ENCODE data around the gene SNRPB. TPM values are rescaled to one million over a fixed set of nuclear protein-coding genes. Genes with fewer than 3 reads are reported as not detected.
A peak's percentile ranks its signal among the peaks of the same experiment; 100 is the strongest.

SNRPB gene
- total and polyA plus RNA-seq, 8 donors, result 86.0 to 132 (median 124) TPM

DNA sequence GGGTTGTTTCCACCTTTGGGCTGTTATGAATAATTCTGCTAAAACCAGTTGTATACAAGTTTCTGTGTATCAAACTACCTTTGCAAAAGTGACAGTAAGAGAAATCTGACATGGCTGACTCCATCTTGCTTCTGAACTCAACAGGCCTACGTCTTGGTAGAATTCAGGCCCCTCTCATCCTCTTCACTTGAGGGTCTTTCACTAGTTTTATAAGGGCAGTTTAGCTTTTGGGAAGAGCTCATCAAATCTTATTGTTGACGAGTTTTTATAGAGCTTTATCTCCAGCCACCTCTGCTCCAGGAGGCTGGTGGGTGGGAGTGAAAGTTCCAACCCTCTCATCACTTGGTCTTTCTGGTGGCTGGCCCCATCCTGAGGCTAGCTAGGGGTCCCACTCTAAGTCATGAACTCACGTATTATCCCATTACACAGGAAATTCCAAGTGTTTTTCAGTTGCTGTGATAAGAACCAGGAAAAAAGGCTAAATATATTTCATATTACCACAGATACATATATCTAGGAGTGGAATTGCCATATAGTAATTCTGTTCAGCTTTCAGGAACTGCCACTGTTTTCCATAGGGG is 11.6 kb downstream of the SNRPB start:
- no peak for ATAC-seq
- no peaks in the 10 kb centered on the region for H3K27me3 ChIP-seq
- H3K9me3 ChIP-seq, result no peaks in the 10 kb centered on the region
- no peak overlapping the region for H3K4me3 ChIP-seq
- DNase-seq, result no peak
- intact Hi-C loops (cut with DNase I), result no loop called here
- TF ChIP-seq, protein P1, sequence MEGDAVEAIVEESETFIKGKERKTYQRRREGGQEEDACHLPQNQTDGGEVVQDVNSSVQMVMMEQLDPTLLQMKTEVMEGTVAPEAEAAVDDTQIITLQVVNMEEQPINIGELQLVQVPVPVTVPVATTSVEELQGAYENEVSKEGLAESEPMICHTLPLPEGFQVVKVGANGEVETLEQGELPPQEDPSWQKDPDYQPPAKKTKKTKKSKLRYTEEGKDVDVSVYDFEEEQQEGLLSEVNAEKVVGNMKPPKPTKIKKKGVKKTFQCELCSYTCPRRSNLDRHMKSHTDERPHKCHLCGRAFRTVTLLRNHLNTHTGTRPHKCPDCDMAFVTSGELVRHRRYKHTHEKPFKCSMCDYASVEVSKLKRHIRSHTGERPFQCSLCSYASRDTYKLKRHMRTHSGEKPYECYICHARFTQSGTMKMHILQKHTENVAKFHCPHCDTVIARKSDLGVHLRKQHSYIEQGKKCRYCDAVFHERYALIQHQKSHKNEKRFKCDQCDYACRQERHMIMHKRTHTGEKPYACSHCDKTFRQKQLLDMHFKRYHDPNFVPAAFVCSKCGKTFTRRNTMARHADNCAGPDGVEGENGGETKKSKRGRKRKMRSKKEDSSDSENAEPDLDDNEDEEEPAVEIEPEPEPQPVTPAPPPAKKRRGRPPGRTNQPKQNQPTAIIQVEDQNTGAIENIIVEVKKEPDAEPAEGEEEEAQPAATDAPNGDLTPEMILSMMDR (IDR thresholded peaks at IDR 0.05), result no peak
- no peaks in the 10 kb centered on the region for H3K4me1 ChIP-seq
- no peak overlapping the region for H3K27ac ChIP-seq
- peaks cover 4 to 58% of the 10 kb centered on the region in 2 donors for H3K36me3 ChIP-seq

DNA sequence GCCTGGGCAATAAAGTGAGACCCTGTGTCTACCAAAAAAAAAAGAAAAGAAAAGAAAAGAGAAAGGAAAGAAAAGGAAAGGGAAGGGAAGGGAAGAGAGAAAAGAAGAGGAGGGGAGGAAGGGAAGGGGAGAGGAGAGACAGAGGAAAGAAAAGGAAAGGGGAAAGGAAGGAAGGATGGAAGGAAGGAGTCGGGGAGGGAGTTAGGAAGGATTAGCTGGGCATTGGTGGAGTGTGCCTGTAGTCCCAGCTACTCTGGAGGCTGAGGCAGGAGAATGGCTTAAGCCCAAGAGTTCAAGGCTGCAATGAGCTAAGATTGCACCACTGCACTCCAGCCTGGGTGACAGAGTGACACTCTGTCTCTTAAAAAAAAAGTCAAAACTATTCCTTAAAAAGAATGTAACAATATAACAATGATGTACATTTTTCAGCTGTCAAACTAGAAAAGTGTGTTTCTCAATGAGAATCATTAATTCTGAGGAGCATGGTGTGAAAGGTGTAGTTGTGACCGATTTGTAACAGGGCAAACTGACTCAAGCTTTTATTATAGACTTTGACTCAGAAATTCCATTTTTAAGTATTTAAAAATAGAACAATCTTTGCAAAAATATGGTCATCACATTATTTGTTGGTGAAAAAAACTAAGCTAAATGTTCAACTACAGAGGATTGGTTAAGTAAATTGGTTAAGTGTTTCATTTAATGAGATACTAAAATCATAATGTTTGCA is 14.7 kb downstream of the SNRPB start:
- intact Hi-C loops (cut with DNase I), result no loop called here
- H3K4me3 ChIP-seq, result no peak overlapping the region
- no peak for ATAC-seq
- no peaks in the 10 kb centered on the region for H3K27me3 ChIP-seq
- DNase-seq, result no peak
- no peaks in the 10 kb centered on the region for H3K4me1 ChIP-seq
- TF ChIP-seq, protein P1 (IDR thresholded peaks at IDR 0.05), result no peak
- no peaks in the 10 kb centered on the region for H3K9me3 ChIP-seq
- H3K36me3 ChIP-seq, result peaks cover 0 to 27% of the 10 kb centered on the region in 2 donors
- H3K27ac ChIP-seq, result no peak overlapping the region

DNA sequence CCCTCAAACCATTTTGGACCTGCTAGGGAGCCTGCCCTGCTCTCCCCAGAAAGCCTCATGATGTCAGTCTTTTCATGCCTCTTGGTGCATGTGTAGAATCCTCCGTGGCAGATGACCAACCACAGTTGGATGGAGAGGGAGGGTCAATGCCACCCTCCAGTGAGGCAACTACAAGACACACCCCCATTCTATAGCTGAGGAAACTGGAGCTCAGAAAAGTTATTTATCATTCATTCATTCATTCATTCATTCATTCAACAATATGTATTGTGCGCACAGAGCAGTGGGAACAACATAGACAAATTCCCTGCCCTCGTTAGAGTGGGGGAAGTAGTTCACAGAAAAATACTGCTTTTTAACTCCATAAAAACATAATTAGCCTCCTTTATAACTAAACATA is 16.8 kb downstream of the SNRPB start:
- DNase-seq, result no peak
- no peaks in the 10 kb centered on the region for H3K4me1 ChIP-seq
- TF ChIP-seq, protein P1 (IDR thresholded peaks at IDR 0.05), result no peak
- intact Hi-C loops (cut with DNase I), result no loop called here
- no peak overlapping the region for H3K27ac ChIP-seq
- no peak overlapping the region for H3K4me3 ChIP-seq
- peaks cover 0 to 6% of the 10 kb centered on the region in 2 donors for H3K36me3 ChIP-seq
- no peak for ATAC-seq
- no peaks in the 10 kb centered on the region for H3K9me3 ChIP-seq
- H3K27me3 ChIP-seq, result no peaks in the 10 kb centered on the region

DNA sequence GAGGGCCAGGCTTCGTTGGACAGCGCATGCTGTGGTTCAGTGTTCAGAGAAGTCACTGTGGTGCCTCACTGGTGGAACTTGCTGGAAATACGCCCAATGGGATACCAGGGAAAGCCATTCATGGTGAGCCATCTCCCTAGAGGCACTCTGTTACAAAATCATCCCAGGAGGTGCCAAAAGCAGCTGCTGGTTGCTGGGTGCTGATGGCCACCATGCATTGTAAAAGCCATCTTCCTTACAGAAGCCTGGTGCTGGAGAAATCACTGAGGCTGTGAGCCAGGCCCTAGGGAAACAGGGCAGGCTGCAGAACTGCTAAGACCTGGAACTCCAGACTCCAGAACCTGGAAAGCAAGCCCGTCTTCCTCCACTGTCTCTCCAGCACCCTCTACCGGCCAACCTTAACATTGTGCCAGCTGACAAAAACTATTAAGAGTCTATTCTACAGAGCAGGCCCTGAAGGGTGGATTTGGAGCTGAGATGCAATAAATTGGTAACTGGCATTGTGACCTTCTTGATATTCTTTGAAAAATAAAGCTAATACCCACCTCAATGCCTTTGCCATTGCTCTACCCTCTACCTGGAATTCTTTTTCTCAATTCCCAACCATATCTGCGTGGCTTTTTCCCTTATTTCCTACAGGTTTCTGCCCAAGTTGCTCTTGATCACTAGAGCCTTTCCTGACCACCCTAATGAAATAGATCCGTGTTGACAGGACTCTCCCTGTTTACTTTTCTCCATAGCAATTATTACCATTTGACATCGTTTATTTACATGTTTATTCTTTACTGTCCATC is 18.5 kb downstream of the SNRPB start:
- H3K9me3 ChIP-seq, result no peaks in the 10 kb centered on the region
- H3K4me1 ChIP-seq, result no peaks in the 10 kb centered on the region
- TF ChIP-seq, protein P1 (IDR thresholded peaks at IDR 0.05), result peak; percentile 71 to 83
- no peaks in the 10 kb centered on the region for H3K27me3 ChIP-seq
- DNase-seq (peak in 3 of 4 donors; percentile 35 to 65 (median 61)), ATAC-seq (peak; percentile 95)
- intact Hi-C loops (cut with DNase I), result no loop called here
- no peak overlapping the region for H3K4me3 ChIP-seq
- H3K36me3 ChIP-seq, result no peaks in the 10 kb centered on the region
- no peak overlapping the region for H3K27ac ChIP-seq

DNA sequence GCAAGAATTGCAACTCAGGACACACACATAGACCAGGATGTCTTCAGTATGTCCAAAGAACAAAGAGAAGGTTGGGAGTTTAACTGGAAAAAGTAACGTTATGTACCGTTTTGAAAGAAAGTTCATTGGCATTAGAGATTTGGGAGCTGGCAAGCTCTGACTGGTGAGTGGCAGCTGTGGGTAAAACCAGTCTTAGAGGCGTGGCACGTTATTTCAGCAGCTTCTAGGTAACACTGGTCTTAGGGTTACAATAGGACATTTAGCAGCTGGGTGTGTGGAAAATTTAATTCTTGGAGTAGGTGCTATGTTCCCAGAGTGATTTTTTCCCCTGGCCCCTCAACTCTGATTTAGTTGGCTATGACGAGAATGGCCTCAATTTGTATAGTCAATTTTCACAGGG is 19.2 kb downstream of the SNRPB start:
- Histone ChIP-seq H3K27me3 (no peaks in the 10 kb centered on the region), H3K4me3 (no peak overlapping the region), H3K27ac (no peak overlapping the region), H3K36me3 (no peaks in the 10 kb centered on the region), H3K9me3 (no peaks in the 10 kb centered on the region), H3K4me1 (no peaks in the 10 kb centered on the region)
- no peak for ATAC-seq
- TF ChIP-seq, protein P1 (IDR thresholded peaks at IDR 0.05), result no peak
- DNase-seq, result no peak
- intact Hi-C loops (cut with DNase I), result no loop called here

Data from left lung (tissue), 10 donors.